HG02943 (cell line): Measurements from ENCODE around the gene GASK1A.
"Not testable (repeated sequence)": the region's sequence is repeated elsewhere in the genome, so short reads cannot be mapped to it uniquely, and the experiment has no call there.

Experiments
- ATAC-seq: cut with Tn5 transposase; IDR thresholded peaks from one replicate; pipeline ENCODE4 v1.9.1; 2021; ENCODE audit warnings: mild to moderate bottlenecking, low read depth, moderate library complexity; ENCODE audit not compliant: unreplicated experiment

GASK1A gene

DNA sequence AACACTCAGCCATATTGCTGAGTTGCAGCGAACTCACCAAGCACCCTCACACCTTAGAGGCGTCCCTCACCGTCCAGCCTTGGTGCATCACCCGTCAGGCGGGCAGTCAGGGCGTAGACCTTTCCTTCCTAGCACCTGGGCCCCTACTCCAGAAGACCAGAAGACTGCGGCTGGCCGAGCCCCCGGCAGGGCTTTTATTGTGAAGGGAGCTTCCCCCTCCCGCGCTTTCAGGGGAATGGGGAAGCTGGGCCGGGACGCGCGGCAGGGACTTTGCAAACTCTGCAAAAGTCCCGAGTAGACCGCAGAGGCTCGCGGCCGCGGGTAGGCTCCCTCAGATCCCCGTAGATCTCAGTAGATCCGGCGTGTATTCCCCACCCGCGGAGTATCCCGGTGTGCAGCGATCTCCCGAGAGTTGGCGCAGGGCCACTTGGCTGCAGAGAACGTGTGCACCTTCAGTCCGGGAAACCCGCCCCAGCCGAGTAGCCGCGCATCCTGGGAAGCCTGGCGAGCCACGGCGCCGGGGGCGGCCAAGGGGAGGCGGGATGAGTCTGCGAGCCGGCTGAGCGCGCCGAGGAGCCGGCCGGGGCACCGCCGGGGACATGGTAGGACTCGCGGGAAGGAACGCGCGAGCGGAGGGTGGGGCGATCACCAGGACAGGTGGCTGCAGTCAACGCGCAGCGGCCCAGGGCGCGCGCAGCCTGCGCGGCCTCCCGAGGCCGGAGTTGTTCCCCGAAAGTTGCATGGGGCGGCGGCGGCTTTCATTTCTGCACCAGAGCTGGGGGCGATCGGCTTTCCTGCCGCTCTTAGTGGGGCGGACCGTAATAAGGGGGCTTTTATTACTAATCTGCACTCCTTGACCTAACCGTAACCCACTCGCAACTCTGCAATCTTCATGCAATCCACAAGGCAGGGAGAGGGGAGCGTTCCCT lies at the start of gene GASK1A:
GASK1A (plus strand) TSS at position 268 of the 929 bp plus-strand sequence; CDS start at position 600, 332 bp downstream.
- no peak for ATAC-seq

DNA sequence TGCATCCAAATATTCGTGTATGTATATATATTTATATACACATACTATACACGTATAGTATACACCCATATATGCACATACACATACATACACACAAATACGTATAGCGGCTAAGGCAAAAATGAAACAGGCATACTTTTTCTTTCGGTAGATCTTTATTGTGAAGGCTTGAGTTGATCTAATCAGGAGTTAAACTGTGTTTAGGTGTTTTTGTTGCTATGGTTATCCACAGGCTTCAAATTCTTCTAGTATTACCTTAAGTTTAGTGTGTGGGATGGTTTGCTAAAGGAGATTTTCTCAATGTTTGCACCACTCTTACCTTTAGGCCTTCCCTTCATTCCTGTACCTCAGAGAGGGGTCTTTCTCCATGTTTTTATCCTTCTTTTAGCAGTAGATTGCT lies 45.0 kb upstream of the GASK1A start:
- ATAC-seq, result no peak

DNA sequence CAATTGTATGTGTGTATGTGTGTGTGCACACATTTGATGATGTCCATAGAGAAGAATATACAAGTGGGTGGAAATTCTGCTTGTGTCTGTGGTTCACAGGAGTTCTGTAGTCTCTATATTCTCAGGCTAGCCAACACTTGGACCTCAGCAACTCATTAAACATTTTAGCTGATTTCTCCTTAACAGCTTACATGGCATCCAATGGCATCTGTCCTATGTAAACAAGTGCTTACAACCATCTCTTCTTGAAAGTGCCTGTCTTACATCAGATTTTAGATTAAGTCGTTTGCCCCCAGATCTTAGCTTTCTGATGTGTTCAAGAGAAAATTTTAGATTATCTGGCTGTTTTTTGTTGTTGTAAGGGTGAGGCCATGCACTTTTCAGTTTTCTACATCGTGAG lies 44.2 kb upstream of the GASK1A start:
- ATAC-seq, result no peak

DNA sequence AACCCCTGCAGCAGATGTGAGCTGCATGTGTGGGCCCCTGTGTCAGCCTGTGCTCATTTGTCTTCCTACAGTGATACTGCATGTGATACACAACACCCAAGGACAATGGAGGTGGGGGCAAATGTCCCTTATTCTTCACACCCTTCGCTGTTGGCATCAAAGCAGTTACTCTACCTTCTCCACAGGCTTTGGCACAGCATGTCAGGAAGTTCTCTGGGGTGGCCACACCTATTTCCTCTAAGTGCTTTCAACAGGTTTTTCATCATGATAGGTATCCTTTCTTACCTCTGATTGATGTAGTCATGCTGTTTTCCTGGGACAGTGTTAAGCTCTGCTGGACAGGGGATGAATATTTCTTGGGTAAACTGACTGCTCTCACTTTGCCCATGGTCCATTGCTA lies 43.6 kb upstream of the GASK1A start:
- no peak for ATAC-seq

DNA sequence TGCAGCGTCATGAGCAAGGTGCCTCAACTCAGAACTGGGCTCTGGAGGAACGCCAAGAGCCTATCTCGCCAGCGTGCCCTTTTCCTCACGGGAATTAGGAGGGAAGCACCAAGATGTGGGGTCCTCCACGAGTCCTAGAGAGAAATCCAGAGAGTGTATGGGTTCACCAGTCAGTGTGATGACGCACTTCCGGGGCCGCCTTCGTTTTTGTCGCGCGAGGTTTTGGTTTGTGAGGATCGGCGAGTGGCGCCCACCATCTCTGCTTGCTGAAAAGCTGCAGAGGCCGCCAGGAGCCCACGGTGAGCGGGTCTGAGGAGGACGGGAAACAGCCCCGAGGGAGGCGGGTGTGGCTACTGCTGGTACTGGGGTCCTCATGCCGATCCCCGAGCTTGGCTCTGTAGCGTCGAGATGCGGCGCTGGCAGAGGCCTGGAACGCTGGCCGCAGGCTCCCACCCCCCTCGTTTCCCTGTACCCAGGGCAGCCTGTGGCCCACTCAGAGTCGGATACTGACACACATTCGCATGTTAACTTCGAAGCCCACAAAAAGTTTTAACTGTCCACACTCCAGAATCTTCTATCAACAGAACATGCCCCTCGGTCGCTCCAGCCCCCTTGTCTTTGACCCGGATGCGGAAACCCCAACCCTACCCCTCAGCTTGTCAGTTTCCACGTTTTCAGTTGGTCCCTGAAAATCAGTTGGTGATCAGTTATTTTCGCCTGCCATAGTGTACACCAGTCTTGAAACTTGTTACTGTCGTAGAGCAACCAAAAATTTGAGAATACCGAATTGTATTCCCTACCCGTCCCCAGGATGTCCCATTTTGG lies 42.7 kb upstream of the GASK1A start:
- no peak for ATAC-seq

DNA sequence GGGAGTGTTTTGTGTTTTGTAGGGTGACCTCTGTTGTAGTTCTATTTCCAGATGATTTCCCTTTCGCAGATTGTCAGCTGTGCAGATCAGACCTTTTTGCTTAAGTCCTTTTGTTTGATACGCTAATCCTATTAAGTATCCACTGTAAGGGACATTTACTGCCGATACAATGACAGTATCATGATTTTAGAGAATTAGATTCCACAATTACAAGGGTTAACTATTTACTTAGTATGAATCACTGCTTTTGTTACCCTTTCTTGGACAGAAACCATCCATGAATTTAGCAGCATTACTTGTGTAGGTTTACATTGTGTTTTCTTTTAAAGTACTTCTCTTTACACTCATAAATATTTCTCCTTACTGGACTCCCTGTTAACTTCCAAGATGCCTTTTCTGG lies 41.8 kb upstream of the GASK1A start:
- ATAC-seq, result no peak

DNA sequence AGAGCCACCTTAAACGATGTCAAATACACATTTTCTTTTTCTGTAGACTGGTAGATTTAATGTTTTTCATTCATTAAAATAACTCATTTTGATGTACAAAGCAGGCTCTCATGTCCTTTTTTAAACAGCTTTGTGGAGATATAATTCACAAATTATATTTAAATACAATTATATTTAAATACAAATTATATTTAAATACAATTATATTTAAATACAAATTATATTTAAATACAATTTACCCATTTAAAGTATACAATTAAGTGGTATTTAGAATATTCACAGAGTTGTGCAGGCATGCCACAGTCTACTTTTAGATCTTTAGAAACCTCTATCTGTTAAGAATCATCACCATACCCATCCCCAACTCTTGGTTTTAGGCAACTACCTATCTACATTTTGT lies 36.4 kb upstream of the GASK1A start:
- ATAC-seq, result no peak

DNA sequence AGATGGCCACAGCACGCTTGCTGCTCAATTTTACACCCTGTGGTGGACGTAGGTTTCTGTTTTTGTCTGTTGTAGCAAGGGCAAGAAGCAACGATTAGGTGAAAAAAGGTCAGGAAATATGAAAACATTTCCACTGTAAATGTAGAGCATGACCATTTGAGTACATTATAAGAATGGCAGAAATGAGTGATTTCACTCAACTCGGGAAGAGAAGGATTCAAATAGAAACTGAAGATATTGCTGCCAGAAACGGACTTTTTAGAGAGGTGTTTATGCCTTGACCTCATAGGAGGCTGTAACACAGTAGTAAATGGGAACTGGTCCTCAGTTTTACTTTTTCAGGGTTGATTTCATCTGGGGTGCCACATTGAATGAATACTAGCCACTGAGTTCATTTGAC lies 33.1 kb upstream of the GASK1A start:
- no peak for ATAC-seq

DNA sequence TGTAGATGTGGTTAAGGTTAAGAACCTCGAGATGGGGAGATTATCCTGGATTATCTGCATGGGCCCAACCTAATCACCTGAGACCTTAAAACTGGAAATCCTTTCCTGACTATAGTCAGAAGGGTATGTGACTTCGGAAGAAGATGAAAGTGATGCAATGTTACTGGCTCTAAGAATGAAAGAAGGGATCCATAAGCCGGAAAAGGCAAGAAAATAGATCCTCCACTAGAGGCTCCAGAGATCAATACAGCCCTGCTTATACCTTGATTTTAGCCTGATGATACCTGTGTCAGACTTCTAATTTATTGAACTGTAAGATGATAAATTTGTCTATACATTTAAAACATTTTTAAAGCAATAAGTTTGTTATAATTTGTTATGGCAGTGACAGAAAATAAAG lies 21.5 kb upstream of the GASK1A start:
- ATAC-seq, result no peak

DNA sequence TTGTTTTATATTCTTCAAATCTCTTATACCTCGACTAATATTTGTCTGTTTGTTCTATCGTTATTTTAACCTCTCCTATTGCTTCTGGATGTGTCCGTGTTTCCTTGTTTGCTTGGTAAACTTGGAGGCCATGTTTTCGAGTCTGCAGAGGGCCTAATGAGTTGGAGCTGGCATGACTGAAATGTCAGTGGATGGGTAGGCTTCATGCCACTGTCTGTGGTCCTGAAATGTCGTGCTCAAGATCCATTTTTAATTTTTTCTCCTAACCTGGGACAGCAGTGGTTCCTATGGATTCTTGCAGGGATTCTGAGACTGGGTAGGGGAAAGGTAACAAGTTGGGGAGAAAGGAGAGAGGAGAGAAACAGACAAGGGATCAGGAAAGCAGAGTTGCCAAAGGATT lies 18.8 kb upstream of the GASK1A start:
- no peak for ATAC-seq

DNA sequence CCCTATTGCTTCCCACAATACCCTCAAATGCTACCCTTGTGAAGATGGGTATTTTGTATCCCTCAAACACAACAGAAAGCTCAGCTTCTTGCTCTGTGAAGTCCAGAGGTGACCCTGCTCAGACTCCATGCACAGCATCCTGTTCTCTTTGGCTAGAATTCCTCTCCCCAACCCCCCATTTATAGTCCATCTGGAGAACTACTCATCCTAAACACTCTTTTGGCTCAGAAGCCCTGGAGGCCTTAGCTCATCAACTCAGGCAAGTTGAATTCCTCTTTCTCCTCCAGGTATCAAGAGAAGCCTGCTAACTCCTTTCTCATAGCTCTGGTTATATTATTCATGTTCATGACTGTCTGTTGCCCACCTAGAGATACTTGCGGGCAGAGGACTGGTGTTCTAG lies 18.3 kb upstream of the GASK1A start:
- no peak for ATAC-seq

DNA sequence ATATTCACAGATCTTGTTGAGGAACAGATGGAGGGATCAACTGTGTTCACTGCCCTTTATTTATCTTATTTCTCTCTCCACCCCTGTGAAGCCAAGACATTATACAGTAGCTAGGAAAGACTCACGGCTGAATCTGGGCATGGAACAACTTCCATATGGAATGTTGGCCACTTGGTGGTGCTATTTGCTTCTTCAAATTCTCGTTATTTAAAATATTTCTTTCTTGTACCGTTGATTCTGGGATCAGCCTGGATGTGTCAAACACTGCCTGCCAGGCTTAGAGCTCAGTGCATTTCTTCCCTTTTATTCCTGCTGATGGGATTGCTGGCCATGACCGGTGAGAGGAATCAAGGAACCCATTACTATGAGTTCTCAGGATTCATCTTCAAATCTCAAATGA lies 17.5 kb upstream of the GASK1A start:
- ATAC-seq, result no peak

DNA sequence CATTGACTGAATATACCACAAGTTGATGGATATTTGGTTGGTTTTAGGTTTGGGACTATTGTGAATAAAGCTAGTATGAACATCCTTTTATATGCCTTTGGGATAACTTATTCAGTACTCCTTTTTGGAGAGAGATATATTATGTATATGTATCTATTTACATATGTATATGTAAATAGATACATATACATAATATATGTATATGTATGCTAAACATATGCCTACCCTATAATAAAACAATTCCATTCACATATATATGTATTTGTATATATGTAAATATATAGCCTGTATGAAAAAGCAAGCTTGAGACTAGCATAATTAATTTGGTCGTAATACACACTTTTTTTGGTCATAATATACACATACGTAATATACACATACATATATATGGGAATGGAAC lies 15.8 kb upstream of the GASK1A start:
- ATAC-seq, result no peak

DNA sequence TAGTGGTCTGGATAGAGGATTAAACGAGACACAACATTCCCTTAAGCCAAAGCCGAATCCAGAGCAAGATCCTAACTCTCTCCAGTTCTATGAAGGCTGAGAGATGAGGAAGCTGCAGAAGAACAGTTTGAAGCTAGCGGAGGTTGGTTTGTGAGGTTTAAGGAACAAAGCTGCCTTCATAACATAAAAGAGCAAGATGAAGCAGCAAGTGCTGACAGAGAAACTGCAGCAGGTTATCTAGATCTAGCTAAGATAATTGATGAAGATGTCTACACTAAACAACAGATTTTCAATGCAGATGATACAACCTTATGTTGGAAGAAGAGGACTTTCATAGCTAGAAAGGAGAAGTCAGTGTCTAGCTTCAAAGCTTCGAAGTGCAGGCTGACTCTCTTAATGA lies 14.8 kb upstream of the GASK1A start:
- no peak for ATAC-seq

DNA sequence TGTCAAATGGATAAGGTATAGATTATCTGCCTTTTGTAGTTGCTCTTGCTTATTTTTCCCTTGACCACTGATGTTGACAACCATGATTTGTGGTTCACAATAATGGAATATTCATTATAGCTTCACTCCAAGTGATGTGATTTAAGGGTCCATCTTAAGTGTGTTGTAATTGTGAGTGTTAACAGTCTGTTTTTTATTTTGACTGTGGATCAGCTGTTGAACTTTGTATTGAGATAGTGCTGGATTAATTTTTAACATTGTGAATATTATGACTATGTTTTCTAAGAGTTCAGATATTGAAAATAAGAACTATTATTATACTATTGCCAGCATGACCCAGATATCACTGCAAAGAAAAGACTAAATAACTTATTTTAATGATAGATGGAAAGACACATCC lies 8.6 kb upstream of the GASK1A start:
- no peak for ATAC-seq

DNA sequence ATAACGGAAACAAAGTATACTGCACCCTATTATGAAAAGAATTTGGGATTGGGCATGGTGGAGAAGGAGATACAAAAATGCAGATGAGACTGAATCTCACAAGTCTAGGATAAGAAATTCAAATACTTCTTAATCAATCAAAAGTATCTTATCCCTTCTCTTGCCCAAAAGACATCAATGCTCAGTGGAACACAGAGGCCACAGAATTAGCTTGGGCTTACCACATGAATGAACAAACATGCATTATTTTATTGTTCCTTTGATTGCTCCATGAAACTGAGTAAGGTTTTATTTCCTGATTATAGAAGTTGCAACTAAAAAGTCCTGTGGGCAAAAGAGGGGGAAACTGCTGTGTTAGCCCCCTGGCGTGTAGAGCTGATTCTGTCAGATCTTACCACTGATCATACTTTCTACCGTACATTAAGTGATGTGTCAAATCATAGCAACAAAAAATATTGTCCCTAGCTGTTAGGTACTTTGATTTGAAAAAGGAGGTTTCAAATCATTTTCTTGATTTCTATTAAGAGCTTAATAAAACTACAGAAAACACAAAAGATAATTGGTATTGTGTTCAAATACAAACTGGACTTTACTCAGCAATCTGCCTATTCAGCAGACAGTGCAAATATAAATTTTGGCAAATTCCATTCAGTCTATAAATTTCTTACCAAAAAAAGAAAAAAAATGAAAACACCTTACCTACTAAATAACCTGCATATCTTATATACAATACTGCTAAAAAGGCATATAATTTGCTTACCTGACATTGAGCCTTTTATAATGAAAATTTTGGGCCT lies 7.9 kb upstream of the GASK1A start:
- no peak for ATAC-seq

DNA sequence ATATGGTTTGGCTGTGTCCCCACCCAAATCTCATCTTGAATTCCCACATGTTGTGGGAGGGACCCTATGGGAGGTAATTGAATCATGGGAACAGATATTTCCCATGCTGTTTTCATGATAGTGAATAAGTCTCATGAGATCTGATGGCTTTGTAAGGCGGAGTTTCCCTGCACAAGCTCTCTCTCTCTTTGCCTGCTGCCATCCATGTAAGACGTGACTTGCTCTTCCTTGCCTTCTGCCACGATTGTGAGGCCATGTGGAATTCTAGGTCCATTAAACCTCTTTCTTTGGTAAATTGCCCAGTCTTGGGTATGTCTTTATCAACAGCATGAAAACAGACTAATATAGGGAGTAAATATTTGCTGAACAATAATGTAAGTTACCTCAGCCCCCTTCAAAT lies 4.2 kb upstream of the GASK1A start:
- ATAC-seq, result not testable (repeated sequence)

DNA sequence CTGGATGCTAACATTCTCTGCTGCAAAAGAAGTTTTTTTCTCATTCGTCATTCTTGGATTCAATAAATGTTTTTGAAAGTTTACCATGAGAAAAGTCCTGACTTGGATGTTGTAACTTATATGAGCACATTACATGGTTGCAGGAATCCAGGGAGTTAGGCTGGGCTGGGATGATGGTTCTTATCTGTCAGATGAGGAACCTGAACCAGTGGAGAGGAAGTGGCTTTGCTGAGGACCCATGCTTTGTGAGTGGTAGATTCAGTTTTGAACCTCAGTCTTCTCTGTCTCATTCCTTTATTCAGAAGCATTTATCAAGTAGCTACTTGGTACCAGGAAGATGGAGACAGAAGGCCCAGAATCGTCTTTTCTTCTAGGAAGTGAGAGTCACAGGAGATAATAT lies 3.7 kb upstream of the GASK1A start:
- ATAC-seq, result no peak

DNA sequence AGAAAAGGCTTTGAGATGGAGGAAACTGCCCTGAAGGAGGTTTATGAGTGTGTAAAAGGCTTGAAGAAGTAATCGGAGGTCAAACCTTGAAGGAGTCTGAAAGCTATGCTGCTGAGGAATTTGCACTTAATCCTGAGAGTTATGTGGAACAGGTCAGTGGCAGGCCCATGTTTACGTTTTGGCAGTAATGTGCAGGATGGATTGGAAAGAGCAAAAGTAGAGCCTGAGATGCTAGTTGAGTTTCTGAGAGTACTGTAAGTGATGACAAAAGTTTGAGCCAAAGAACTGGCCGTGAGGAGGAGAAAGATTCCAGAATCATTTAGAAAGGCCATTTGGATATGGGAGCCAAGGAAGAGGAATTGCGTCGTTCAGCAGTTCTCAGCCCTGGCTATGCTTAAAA lies 3.2 kb upstream of the GASK1A start:
- ATAC-seq, result no peak

DNA sequence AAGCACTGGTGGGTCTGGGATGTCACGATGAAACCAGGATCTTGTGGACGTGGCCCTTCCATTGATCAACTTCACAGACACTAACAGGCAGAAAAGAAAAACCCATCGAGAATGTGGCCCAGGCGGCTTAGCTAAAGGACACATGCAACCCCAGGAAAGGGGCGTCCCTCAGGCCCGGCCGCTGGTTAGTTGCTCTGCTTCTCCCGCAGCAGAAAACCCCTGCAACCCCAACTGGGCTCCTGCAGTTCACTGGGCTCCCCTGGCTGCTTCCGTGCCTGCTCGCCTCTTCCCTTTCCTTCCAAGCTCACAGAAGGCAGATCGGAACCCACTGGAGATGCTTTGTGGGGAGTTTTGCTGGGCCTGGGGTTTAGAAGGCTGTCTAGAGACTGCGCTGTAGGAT lies 1.1 kb downstream of the GASK1A start:
- ATAC-seq, result no peak

DNA sequence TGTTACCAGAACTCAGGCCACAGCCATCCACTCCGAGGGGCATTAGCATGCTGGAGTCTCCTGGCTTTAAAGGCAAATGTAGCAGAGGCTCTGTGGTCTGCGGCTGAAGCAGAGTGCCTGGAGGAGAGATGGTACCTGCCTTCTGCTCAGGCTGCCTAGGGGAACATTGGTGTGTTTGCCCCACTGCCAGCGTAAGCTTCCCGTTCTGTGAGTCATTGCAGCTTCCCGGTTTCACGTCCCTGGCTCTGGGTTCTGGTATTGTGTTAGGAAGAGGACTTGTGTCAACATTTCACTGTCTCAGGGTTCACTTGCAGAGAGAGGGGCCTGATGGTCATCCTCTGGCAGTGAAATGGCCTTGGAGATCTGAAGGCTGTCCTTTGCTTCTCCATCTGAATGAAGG lies 1.8 kb downstream of the GASK1A start:
- no peak for ATAC-seq
